Esophagus squamous epithelium (tissue), 5 donors: Measurements from ENCODE around the gene PITRM1. TPM values are rescaled to one million over a fixed set of nuclear protein-coding genes. Genes with fewer than 3 reads are reported as not detected.

Source experiments
- DNase-seq: peaks from one replicate; lab custom pipeline; 2025; lab: John Stamatoyannopoulos, UW
- H3K27ac ChIP-seq, 4 donors: fragments of 200-600 bp; sonication (generic); one replicate each; pipeline ENCODE4 v1.5.1; 2016 to 2019; ENCODE audit warnings: mild to moderate bottlenecking in 1 of 4
- H3K27me3 ChIP-seq, 4 donors: fragments of 200-600 bp; sonication (generic); 1 replicate in 3 of 4; 2 replicates in 1 of 4; pipeline versions ENCODE4 v1.5.1 to v1.6.0; 2017 to 2021; ENCODE audit warnings: antibody characterized with exemption in 1 of 4
- H3K36me3 ChIP-seq, 3 donors: fragments of 200-600 bp; sonication (generic); one replicate each; pipeline ENCODE4 v1.5.1; 2016 to 2019
- H3K4me1 ChIP-seq, 3 donors: fragments of 200-600 bp; sonication (generic); one replicate each; pipeline ENCODE4 v1.5.1; 2017 to 2019
- H3K4me3 ChIP-seq, 4 donors: fragments of 200-600 bp; sonication (generic); 1 replicate in 3 of 4; 2 replicates in 1 of 4; pipeline ENCODE4 v1.5.1; 2016 to 2019; ENCODE audit warnings: mild to moderate bottlenecking in 2 of 4, moderate library complexity in 1 of 4
- H3K9me3 ChIP-seq, 3 donors: fragments of 200-600 bp; sonication (generic); one replicate each; pipeline ENCODE4 v1.5.1; 2016 to 2019
- POLR2A ChIP-seq, 4 donors: fragments of 450-650 bp; IDR thresholded peaks; one replicate each; pipeline ENCODE4 v1.6.1; 2017; ENCODE audit warnings: antibody characterized with exemption in 4 of 4, mild to moderate bottlenecking in 4 of 4, moderate library complexity in 3 of 4
- WGBS, 2 donors: methylation state at CpG; one replicate each; pipeline ENCODE4 v1.1.5; 2018; 5-methylcytosine and 5-hydroxymethylcytosine counted together
- intact Hi-C: fragments of 100-400 bp; cut with DNase I; formaldehyde crosslinking; loops from one replicate; pipeline ENCODE4 v1.15.0; 2022
- total RNA-seq, 4 donors: library from RNA; depleted of rRNA; stranded (reverse); fragments of >200 nt; gene quantifications; one replicate each; pipeline ENCODE4 v1.1.0, GENCODE V29; 2016
- TF ChIP-seq, protein P1 (sequence below), 6 experiments: fragments of 450-650 bp in 4 of 6; fragments of 200-600 bp in 2 of 6; sonication (generic) in 2 of 6; IDR thresholded peaks; one replicate each; pipeline ENCODE4 v1.5.1; 2016 to 2019; ENCODE audit warnings: antibody characterized with exemption in 6 of 6, mild to moderate bottlenecking in 4 of 6, moderate library complexity in 4 of 6
- donor health status: DM: yes; HTN: yes; CAD: no.

Gene PITRM1
- total RNA-seq, 4 donors from 2014 or later: 59.2 to 72.5 (median 65.9) TPM

DNA sequence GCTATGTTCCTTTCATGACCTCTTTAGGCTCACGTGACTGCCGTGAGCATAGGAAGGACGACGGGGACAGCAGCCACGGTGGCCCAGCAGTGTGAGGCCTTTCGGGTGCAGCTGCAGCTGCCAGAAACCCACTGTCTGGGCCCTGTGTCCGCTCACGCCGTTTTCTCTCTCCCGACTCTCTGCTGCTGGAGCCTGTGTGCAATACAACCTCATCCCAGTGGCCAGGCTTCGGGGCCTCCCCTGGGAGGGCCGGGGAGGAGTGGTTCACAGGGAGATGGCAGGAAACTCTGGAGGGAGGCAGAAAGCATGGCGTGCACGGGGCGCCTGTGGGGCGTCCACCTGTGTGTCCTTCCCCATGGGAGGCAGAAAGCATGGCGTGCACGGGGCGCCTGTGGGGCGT is 66.7 kb downstream of the PITRM1 start:
- no peaks in the 10 kb centered on the region for H3K27me3 ChIP-seq
- no peak overlapping the region for H3K4me3 ChIP-seq
- peaks cover 14 to 72% (median 24%) of the 10 kb centered on the region in 3 donors for H3K4me1 ChIP-seq
- WGBS, 2 donors: 60 to 87% methylated on average over 5 to 7 of the region's 20 CpGs
- peaks cover 7 to 79% (median 20%) of the 10 kb centered on the region in 3 donors for H3K36me3 ChIP-seq
- no peaks in the 10 kb centered on the region for H3K9me3 ChIP-seq
- TF ChIP-seq POLR2A (IDR thresholded peaks at IDR 0.05): no peak
- TF ChIP-seq, protein P1, sequence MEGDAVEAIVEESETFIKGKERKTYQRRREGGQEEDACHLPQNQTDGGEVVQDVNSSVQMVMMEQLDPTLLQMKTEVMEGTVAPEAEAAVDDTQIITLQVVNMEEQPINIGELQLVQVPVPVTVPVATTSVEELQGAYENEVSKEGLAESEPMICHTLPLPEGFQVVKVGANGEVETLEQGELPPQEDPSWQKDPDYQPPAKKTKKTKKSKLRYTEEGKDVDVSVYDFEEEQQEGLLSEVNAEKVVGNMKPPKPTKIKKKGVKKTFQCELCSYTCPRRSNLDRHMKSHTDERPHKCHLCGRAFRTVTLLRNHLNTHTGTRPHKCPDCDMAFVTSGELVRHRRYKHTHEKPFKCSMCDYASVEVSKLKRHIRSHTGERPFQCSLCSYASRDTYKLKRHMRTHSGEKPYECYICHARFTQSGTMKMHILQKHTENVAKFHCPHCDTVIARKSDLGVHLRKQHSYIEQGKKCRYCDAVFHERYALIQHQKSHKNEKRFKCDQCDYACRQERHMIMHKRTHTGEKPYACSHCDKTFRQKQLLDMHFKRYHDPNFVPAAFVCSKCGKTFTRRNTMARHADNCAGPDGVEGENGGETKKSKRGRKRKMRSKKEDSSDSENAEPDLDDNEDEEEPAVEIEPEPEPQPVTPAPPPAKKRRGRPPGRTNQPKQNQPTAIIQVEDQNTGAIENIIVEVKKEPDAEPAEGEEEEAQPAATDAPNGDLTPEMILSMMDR (IDR thresholded peaks at IDR 0.05): no peak
- DNase-seq: no peak
- intact Hi-C loops: no loop called here
- H3K27ac ChIP-seq: peak overlapping the region in 1 of 4 donors; percentile 42

DNA sequence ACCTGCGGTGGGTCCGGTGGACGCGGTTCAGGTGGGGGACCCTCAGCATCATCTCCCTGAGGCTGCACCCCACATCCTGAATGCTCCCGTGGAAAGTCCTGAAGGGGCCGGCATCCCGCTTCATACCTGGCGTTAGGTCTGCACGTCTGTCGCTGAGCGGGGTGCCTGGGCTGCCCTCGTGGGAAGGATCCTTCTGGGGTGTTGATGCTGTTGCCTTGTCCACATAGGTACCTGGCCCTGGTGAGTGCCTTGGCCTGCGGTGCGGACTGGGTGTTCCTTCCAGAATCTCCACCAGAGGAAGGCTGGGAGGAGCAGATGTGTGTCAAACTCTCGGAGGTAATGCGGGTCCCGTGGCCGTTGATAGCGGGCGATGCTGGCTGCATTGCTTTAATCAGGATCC is 67.4 kb downstream of the PITRM1 start:
- peaks cover 7 to 80% (median 20%) of the 10 kb centered on the region in 3 donors for H3K36me3 ChIP-seq
- intact Hi-C loops: no loop called here
- no peak for DNase-seq

DNA sequence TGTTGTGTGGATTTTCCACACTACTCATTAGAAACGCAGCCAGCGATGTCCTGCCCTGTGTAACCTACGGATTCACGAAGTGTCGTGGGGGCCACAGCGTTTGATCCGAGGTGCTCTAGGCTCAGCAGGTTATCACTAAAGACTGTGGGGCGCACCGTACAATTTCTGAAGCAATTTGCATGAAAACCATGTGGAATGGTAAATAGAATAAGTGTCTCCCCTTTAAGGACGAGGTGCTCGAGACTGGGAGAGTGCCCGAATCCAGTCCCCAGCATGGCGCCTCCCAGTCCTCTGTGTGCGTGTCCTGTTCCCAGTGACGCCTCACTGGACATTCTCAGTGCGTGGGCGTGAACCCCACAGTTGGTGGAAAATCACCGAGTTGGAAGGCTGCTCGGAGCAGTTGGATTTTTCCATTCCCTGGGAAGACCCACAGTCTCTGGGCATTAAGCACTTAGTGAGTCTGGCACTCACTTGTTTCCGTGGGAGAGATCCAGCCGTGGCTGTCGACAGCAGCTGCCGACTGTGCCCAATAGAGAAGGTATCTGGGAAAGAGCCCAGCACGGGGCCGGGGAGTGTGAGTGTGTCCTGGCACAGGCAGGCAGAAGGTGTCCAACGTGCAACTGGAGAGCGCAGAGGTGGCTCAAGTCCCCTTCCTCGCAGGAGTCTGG is 68.2 kb downstream of the PITRM1 start:
- no peaks in the 10 kb centered on the region for H3K27me3 ChIP-seq
- WGBS, 2 donors: 82 to 85% methylated on average over 22 to 25 of the region's 28 CpGs
- peak overlapping the region in 3 of 4 donors; percentile 19 to 89 (median 80) for H3K27ac ChIP-seq
- H3K4me1 ChIP-seq: peaks cover 14 to 67% (median 24%) of the 10 kb centered on the region in 3 donors
- H3K4me3 ChIP-seq: no peak overlapping the region
- peaks cover 7 to 76% (median 18%) of the 10 kb centered on the region in 3 donors for H3K36me3 ChIP-seq
- no peaks in the 10 kb centered on the region for H3K9me3 ChIP-seq
- DNase-seq: no peak
- TF ChIP-seq, protein P1 (IDR thresholded peaks at IDR 0.05): no peak
- TF ChIP-seq POLR2A (IDR thresholded peaks at IDR 0.05): no peak
- intact Hi-C loops: no loop called here

More for the DNA sequence above, 67.4 kb downstream of the PITRM1 start:
- Histone ChIP-seq H3K27ac (peak overlapping the region in 2 of 4 donors; percentile 80 to 89), H3K4me3 (no peak overlapping the region), H3K27me3 (no peaks in the 10 kb centered on the region), H3K4me1 (peaks cover 14 to 67% (median 20%) of the 10 kb centered on the region in 3 donors), H3K9me3 (no peaks in the 10 kb centered on the region)
- WGBS, 2 donors: 0 to 96% methylated on average over 1 to 5 of the region's 20 CpGs
- no peak for TF ChIP-seq POLR2A (IDR thresholded peaks at IDR 0.05)
- TF ChIP-seq, protein P1 (IDR thresholded peaks at IDR 0.05): no peak

DNA sequence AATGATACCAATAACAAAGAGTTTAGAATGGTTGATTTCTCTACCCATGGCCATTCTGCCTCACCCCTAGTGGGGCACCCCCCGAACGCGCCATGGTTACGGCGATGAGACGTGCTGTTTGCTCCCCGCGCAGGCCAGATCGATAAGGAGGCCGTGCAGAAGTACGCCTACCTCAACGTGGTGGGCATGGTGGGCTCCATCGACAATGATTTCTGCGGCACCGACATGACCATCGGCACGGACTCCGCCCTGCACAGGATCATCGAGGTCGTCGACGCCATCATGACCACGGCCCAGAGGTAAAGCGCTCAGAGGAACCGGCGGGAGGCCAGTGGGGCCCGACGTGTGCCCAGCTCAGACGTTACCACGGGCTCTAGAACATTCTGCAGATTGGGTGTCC is 68.9 kb downstream of the PITRM1 start:
- WGBS, 2 donors: 94 to 95% methylated on average over 18 to 29 of the region's 30 CpGs
- Histone ChIP-seq H3K36me3 (peaks cover 7 to 69% (median 10%) of the 10 kb centered on the region in 3 donors), H3K27me3 (no peaks in the 10 kb centered on the region), H3K4me1 (peaks cover 14 to 67% (median 30%) of the 10 kb centered on the region in 3 donors), H3K9me3 (no peaks in the 10 kb centered on the region), H3K27ac (peak overlapping the region; percentile 69 to 91 (median 84)), H3K4me3 (no peak overlapping the region)
- TF ChIP-seq, protein P1 (IDR thresholded peaks at IDR 0.05): no peak
- no peak for TF ChIP-seq POLR2A (IDR thresholded peaks at IDR 0.05)
- intact Hi-C loops: no loop called here
- DNase-seq: no peak

DNA sequence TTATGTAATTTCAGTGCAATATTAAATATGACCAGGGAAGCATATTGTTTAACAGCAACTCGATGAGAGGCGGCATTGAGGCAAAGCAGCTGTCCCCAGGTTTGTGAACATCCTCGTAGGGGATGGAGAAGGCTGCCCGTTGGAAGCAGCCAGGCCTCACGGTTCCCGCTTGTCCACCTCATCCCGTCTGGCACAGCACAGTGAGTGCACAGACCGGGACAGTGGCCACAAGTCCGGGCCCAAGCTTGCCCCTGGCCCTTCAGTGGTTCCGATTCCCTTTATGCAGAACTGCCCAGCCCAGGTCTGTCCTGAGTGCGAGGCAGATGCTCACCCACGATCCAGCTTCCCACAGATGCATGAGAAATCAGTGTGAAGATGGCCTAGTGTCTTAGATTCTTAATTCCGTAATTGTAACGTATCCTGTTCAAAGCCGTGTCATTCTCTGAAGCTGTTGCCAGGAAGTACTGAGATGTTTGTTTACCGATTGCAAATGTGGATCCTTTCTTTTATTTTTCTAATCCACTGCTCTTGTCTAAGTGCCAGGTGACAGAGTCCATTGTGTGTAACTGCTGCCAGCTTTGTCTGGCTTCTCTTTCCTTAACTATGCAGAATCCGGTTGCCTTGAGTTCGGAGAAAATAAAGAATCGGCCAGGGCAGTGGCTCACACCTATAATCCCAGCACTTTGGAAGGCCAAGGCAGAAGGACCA is 69.7 kb downstream of the PITRM1 start:
- Histone ChIP-seq H3K4me1 (peaks cover 12 to 65% (median 26%) of the 10 kb centered on the region in 3 donors), H3K36me3 (peaks cover 7 to 61% (median 7%) of the 10 kb centered on the region in 3 donors), H3K4me3 (no peak overlapping the region), H3K9me3 (no peaks in the 10 kb centered on the region), H3K27ac (peak overlapping the region; percentile 69 to 91 (median 84)), H3K27me3 (no peaks in the 10 kb centered on the region)
- DNase-seq: no peak
- 19 to 36% methylated on average over 9 to 10 of the region's 19 CpGs for WGBS, 2 donors
- TF ChIP-seq POLR2A (IDR thresholded peaks at IDR 0.05): no peak
- TF ChIP-seq, protein P1 (IDR thresholded peaks at IDR 0.05): no peak
- intact Hi-C loops: no loop called here
